Measurements from ENCODE around the gene RUBCN. TPM values are rescaled to one million over a fixed set of nuclear protein-coding genes. Genes with fewer than 3 reads are reported as not detected.
A peak's percentile ranks its signal among the peaks of the same experiment; 100 is the strongest.
"Not testable (repeated sequence)": the region's sequence is repeated elsewhere in the genome, so short reads cannot be mapped to it uniquely, and the experiment has no call there.

Gene RUBCN
- total and polyA plus RNA-seq, 2 donors (not counting 1 experiment from before 2014, with no cell fraction given): 57.3 to 423 TPM

DNA sequence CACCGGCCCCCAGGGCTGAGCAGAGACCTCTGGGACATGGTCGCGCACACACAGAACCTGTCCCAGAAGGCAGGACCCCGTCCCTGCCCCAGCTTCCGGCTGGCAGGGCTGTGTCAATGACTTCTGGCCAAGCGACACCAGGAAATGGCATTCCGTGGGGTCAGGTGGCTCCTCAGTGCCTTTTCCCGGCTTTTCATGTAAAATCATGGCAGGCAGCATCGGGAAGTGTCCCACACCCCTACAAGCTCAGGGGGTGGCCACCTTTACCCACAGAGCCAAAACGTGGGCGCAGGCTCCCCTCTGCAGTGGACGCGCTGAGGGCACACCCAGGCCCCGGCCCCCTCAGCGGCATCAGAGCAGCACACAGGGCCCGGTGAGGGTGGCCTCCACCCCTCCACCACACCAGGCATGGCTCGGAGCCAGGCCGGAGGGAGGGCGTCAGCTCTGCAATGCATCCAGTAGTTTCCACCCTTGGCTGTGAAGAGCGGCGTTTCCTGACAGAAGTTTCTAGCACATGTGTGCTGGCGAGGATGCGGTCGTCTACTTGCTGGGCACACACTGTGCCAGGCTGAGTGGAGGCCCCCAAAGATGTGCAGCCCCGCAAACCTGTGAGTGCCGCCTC is 70.4 kb downstream of the RUBCN start:
- H3K27me3 ChIP-seq (replicated peaks in 1 of 4; ENCODE audit: control extremely low read depth in 1 of 4, control insufficient read depth in 3 of 4, insufficient read depth in 4 of 4, low read length in 3 of 4); H3K9ac ChIP-seq (ENCODE audit: low read length); H3K4me2 ChIP-seq (replicated peaks; ENCODE audit: low read depth, low read length, poor library complexity, severe bottlenecking); H3K27me3 Mint-ChIP-seq; H3K79me2 ChIP-seq (ENCODE audit: control insufficient read depth, insufficient read depth, low read length); ATAC-seq (ENCODE audit: low read depth); CTCF ChIA-PET; H2AFZ ChIP-seq (ENCODE audit: insufficient read depth, low read depth, low read length, poor library complexity, severe bottlenecking); H3K27ac ChIP-seq (ENCODE audit: low read length in 2 of 2); POLR2A ChIA-PET; H3K27ac Mint-ChIP-seq; H3K4me3 ChIP-seq (ENCODE audit: control extremely low read depth in 1 of 5, extremely low read depth in 1 of 5, insufficient read depth in 1 of 5, low read depth in 2 of 5, low read length in 4 of 5); H3K9me3 Mint-ChIP-seq (ENCODE audit: insufficient read depth); DNase-seq; H3K4me1 ChIP-seq (ENCODE audit: control insufficient read depth in 2 of 2, insufficient read depth in 2 of 2, low read length in 2 of 2); H3K36me3 ChIP-seq (replicated peaks in 1 of 2; ENCODE audit: control extremely low read depth in 1 of 2, control insufficient read depth in 1 of 2, extremely low read depth in 1 of 2, insufficient read depth in 2 of 2, low read length in 1 of 2); intact Hi-C loops (cut with micrococcal nuclease); H3K9me3 ChIP-seq (ENCODE audit: control extremely low read depth in 1 of 3, control insufficient read depth in 2 of 3, insufficient read depth in 1 of 3, low read length in 2 of 3); H4K20me1 ChIP-seq (ENCODE audit: control insufficient read depth, insufficient read depth, low read length, poor library complexity, severe bottlenecking): not testable (repeated sequence)
- Mint-ChIP-seq H3K4me1 (peaks cover 10% of the 10 kb centered on the region), H3K4me3 (peak overlapping the region; percentile 37)
- 72% methylated on average over 10 of the region's 26 CpGs for WGBS (ENCODE audit: insufficient coverage)

GRCh38 chr3:197665549-197665948 is 71.2 kb downstream of the RUBCN start:
- CTCF ChIA-PET; H3K36me3 ChIP-seq (replicated peaks in 1 of 2; ENCODE audit: control extremely low read depth in 1 of 2, control insufficient read depth in 1 of 2, extremely low read depth in 1 of 2, insufficient read depth in 2 of 2, low read length in 1 of 2); H3K4me2 ChIP-seq (replicated peaks; ENCODE audit: low read depth, low read length, poor library complexity, severe bottlenecking); H3K27me3 ChIP-seq (replicated peaks in 1 of 4; ENCODE audit: control extremely low read depth in 1 of 4, control insufficient read depth in 3 of 4, insufficient read depth in 4 of 4, low read length in 3 of 4); H3K27me3 Mint-ChIP-seq; H4K20me1 ChIP-seq (ENCODE audit: control insufficient read depth, insufficient read depth, low read length, poor library complexity, severe bottlenecking); H3K27ac ChIP-seq (ENCODE audit: low read length in 2 of 2); H3K9ac ChIP-seq (ENCODE audit: low read length); H3K4me1 ChIP-seq (ENCODE audit: control insufficient read depth in 2 of 2, insufficient read depth in 2 of 2, low read length in 2 of 2); H3K4me3 Mint-ChIP-seq; POLR2A ChIA-PET; H3K9me3 Mint-ChIP-seq (ENCODE audit: insufficient read depth); H3K79me2 ChIP-seq (ENCODE audit: control insufficient read depth, insufficient read depth, low read length); H2AFZ ChIP-seq (ENCODE audit: insufficient read depth, low read depth, low read length, poor library complexity, severe bottlenecking); intact Hi-C loops (cut with micrococcal nuclease); H3K4me3 ChIP-seq (ENCODE audit: control extremely low read depth in 1 of 5, extremely low read depth in 1 of 5, insufficient read depth in 1 of 5, low read depth in 2 of 5, low read length in 4 of 5); H3K27ac Mint-ChIP-seq; H3K9me3 ChIP-seq (ENCODE audit: control extremely low read depth in 1 of 3, control insufficient read depth in 2 of 3, insufficient read depth in 1 of 3, low read length in 2 of 3); DNase-seq; H3K4me1 Mint-ChIP-seq: not testable (repeated sequence)
- no CpG with 5 or more reads among the region's 15 CpGs for WGBS (ENCODE audit: insufficient coverage)
- peak; percentile 50 for ATAC-seq (ENCODE audit: low read depth)

DNA sequence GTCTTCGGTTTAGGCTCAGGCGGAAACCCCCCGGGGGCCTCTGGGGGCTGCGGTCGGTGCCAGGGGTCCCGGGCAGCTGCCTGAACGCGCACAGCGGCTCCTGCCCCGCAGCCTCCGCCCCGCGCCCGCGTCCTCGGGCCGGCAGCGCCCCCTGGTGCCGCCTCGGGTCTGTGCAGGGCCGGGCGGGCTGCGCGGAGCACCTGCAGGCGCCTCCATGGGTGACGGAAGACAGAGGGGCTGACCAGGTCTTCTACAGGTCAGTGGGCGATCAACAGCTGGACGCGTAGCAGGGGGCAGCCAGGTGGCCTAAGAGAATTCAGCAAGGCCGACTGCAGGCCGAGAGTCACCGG is 71.6 kb downstream of the RUBCN start:
- POLR2A ChIA-PET; H3K27me3 Mint-ChIP-seq; H3K9ac ChIP-seq (ENCODE audit: low read length); H3K4me1 ChIP-seq (ENCODE audit: control insufficient read depth in 2 of 2, insufficient read depth in 2 of 2, low read length in 2 of 2); H3K27ac ChIP-seq (ENCODE audit: low read length in 2 of 2); CTCF ChIA-PET; DNase-seq; H3K27me3 ChIP-seq (replicated peaks in 1 of 4; ENCODE audit: control extremely low read depth in 1 of 4, control insufficient read depth in 3 of 4, insufficient read depth in 4 of 4, low read length in 3 of 4); H3K36me3 ChIP-seq (replicated peaks in 1 of 2; ENCODE audit: control extremely low read depth in 1 of 2, control insufficient read depth in 1 of 2, extremely low read depth in 1 of 2, insufficient read depth in 2 of 2, low read length in 1 of 2); H3K79me2 ChIP-seq (ENCODE audit: control insufficient read depth, insufficient read depth, low read length); H3K9me3 Mint-ChIP-seq (ENCODE audit: insufficient read depth); intact Hi-C loops (cut with micrococcal nuclease); H4K20me1 ChIP-seq (ENCODE audit: control insufficient read depth, insufficient read depth, low read length, poor library complexity, severe bottlenecking); H3K9me3 ChIP-seq (ENCODE audit: control extremely low read depth in 1 of 3, control insufficient read depth in 2 of 3, insufficient read depth in 1 of 3, low read length in 2 of 3); H3K4me2 ChIP-seq (replicated peaks; ENCODE audit: low read depth, low read length, poor library complexity, severe bottlenecking); H3K4me1 Mint-ChIP-seq; H2AFZ ChIP-seq (ENCODE audit: insufficient read depth, low read depth, low read length, poor library complexity, severe bottlenecking): not testable (repeated sequence)
- no CpG with 5 or more reads among the region's 32 CpGs for WGBS (ENCODE audit: insufficient coverage)
- H3K4me3 Mint-ChIP-seq: peak overlapping the region; percentile 57
- H3K27ac Mint-ChIP-seq: peak overlapping the region; percentile 72
- peak overlapping the region in 1 of 5 experiments; percentile 26 for H3K4me3 ChIP-seq (ENCODE audit: control extremely low read depth in 1 of 5, extremely low read depth in 1 of 5, insufficient read depth in 1 of 5, low read depth in 2 of 5, low read length in 4 of 5)
- peak; percentile 75 for ATAC-seq (ENCODE audit: low read depth)
